Activated CD4-positive, alpha-beta T cell treated with anti-CD3 and anti-CD28 coated beads, Interleukin-2, amount 50 U/mL, for 4 hours (primary cell): ENCODE data around the gene PFAS.
"Not testable (repeated sequence)": the region's sequence is repeated elsewhere in the genome, so short reads cannot be mapped to it uniquely, and the experiment has no call there.

ENCODE experiments used
- DNase-seq, 2 experiments: peaks; one replicate each; pipeline ENCODE4 v3.0.0-alpha.2; 2020

The PFAS gene

DNA sequence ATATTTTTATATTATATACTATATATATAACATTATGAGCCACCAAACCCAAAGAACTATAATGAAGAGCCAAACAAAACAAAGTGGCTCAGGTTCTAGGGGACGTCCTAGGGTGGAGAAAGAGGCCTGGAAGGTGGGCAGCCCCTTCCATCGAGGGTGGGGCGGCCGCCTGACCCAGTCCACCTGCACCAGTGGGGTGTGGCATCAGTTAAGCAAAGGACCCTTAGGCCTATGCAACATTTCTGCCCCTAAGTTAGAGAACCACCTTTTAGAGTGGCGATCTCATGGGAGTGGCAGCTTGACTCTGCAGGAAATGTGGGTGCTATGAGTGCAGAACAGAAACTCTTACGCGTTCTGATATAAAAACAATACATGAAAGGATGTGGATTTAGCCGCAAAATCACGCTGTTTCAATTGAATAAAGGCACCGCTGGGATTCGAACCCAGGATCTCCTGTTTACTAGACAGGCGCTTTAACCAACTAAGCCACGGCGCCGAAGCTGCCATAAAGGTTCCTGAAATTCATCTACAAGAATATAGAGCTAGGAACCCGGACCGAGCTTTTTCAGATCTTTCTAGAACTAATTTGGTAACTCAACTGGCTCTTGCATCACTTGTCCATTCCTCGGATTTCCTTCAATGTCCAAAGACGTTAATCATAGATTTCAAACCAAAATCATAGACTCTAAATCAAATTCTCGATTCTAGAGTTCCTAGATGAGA, 23.1 kb upstream of the PFAS start:
- peak; percentile 51 to 56 for DNase-seq

GRCh38 chr17:8226536-8227237, 22.4 kb upstream of the PFAS start:
- no peak for DNase-seq

- DNase-seq = no peak
Observed at GRCh38 chr17:8227238-8227581, 21.9 kb upstream of the PFAS start.

DNA sequence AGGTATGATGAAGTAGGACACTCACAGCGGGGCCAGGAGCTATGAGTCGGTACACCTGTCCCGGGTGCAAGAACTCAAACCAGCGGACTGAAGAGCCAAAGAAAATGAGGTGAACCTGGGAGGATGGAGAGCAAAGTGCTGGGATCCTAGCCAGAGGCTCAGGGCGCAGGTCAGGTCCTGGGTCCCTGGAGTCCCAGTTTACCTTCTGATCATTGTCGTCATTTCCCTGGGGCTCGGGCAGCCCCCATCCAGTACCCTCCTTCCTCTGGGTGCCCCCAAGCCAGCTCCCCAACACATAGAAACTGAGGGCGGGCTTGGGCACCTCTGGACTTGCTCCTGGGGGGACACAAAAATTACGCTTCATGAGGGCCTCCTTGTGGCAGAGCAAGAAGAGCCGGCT, 17.4 kb upstream of the PFAS start:
- no peak for DNase-seq

- DNase-seq = no peak
Observed at GRCh38 chr17:8234361-8235270, 14.5 kb upstream of the PFAS start.

- DNase-seq = no peak
Observed at GRCh38 chr17:8235676-8236075, 13.4 kb upstream of the PFAS start.

GRCh38 chr17:8237175-8237574, 11.9 kb upstream of the PFAS start:
- DNase-seq = no peak

- DNase-seq = no peak
Observed at GRCh38 chr17:8237886-8238285, 11.2 kb upstream of the PFAS start.

DNA sequence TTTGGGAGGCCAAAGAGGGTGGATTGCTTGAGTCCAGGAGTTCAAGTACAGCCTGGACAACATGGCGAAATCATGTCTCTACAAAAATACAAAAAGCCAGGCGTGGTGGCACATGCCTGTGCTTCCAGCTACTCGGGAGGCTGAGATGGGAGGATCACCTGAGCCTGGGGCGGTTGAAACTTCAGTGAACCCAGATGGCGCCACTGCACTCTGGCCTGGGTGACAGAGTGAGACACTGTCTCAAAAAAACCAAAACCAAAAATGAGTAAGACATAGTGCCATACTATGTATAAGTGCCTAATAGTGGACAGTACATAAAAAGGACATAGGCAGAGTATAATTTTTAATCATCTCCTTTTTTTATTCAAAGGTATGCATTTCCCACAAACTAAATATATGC, 5.3 kb upstream of the PFAS start:
- peak in 1 of 2 experiments; percentile 18 for DNase-seq

- DNase-seq = no peak
Observed at GRCh38 chr17:8244768-8245167, 4.3 kb upstream of the PFAS start.

- DNase-seq = no peak
Observed at GRCh38 chr17:8249621-8250500, 772 bp downstream of the PFAS start.

DNA sequence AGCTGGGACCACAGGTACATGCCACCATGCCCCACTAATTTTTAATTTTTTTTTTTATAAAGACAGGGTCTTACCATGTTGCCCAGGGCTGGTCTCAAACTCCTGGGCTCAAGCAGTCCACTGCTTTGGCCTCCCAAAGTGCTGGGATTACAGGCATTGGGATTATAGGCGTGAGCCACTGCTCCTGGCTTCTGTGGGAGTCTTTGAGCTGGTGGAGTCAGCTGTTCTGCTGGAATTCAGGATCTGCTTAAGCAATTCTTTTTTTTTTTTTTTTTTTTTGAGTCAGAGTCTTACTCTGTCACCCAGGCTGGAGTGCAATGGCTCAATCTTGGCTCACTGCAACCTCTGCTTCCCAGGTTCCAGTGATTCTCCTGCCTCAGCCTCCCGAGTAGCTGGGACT, 2.3 kb downstream of the PFAS start:
- DNase-seq = not testable (repeated sequence)

DNA sequence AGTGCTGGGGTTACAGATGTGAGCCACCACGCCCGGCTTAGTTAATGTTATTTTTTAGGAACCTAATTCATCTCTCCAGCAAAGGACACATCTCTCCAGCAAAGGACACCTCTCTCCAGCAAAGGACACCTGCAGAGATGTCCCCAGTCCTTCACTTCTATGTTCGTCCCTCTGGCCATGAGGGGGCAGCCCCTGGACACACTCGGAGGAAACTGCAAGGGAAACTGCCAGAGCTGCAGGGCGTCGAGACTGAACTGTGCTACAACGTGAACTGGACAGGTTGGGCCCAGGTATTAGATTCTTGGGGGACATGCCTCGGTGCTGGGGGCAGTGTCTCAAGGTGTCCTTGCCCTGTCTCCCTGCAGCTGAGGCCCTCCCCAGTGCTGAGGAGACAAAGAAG, 4.7 kb downstream of the PFAS start:
- DNase-seq = no peak

DNA sequence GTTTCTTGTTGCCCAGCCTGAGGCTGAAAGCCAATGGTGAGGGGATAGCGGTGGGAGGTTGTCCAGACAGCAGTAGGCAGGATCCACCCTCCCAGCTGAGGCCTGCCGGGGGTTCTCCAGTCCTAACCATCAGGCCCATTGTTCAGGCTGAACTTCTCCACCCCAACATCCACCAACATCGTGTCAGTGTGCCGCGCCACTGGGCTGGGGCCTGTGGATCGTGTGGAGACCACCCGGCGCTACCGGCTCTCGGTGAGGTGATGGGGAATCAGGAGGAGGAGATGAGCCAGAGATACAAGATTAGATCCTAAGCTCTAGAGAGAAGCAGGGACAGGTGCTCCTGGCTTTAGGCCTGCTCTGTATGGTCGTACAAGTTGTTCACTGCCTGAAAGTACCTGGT, 5.8 kb downstream of the PFAS start:
- DNase-seq = no peak

DNA sequence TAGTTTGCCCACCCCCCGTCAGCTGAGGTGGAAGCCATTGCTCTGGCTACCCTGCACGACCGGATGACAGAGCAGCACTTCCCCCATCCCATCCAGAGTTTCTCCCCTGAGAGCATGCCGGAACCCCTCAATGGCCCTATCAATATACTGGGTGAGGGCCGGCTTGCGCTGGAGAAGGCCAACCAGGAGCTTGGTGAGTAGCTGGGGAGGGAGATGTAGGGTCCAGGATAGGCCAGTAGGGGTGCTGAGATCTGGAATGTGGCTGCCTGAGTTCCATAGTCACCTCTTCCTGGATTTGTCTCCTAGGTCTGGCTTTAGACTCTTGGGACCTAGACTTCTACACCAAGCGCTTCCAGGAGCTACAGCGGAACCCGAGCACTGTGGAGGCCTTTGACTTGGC, 6.4 kb downstream of the PFAS start:
- no peak for DNase-seq

GRCh38 chr17:8256291-8256690, 7.2 kb downstream of the PFAS start:
- no peak for DNase-seq

GRCh38 chr17:8256691-8257090, 7.6 kb downstream of the PFAS start:
- no peak for DNase-seq

DNA sequence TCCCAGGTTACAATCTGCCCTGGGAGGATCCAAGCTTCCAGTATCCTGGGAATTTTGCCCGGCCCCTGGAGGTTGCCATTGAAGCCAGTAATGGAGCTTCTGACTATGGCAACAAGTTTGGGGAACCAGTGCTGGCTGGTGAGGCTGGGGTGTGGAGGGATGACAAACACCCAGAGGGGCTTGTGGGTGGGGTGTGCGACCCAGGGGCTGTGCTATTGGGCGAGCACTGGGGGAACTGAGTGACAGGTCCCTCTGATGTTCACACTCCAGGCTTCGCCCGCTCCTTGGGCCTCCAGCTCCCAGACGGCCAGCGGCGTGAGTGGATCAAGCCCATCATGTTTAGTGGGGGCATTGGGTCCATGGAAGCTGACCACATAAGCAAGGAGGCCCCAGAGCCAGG, 8.7 kb downstream of the PFAS start:
- no peak for DNase-seq

DNA sequence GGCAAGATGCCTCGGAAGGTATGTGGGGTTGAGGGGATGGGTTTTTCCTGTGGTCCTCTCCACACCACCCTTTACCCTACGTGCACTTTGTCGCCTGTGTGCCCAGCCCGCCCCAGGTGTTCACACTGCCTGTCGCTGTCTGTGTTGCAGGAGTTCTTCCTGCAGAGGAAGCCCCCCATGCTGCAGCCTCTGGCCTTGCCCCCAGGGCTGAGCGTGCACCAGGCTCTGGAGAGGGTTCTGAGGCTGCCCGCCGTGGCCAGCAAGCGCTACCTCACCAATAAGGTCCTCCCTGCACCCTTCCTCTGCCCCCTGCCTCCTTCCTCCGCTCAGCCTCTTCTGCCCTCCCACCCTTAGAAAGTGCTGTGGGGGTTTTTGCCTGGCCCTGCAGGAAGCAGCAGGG, 15.2 kb downstream of the PFAS start:
- DNase-seq = no peak

- no peak for DNase-seq
Observed at GRCh38 chr17:8264836-8265542, 15.9 kb downstream of the PFAS start.

GRCh38 chr17:8266648-8267479, 17.8 kb downstream of the PFAS start:
- DNase-seq = no peak
